Caki2 (cell line): ENCODE measurements around the gene PDZD2. TPM values are rescaled to one million over a fixed set of nuclear protein-coding genes. Genes with fewer than 3 reads are reported as not detected.
"Not testable (repeated sequence)": the region's sequence is repeated elsewhere in the genome, so short reads cannot be mapped to it uniquely, and the experiment has no call there.

Experiments
- DNase-seq: peaks from one replicate; pipeline ENCODE4 v3.0.0-alpha.2; 2015; ENCODE audit warnings: low read depth
- in situ Hi-C: cut with HindIII; loops from 2 replicates; pipeline ENCODE4 v1.10.0; 2016; ENCODE audit warnings: low sequenced_read_pairs, low pct_unique_long_range_greater_than_20kb, mixed read lengths
- total RNA-seq: library from RNA; depleted of rRNA; stranded (reverse); fragments of >200 nt; shearing (Covaris generic); gene quantifications from 2 replicates; pipeline ENCODE4 v1.2.3, GENCODE V29; 2014; ENCODE audit warnings: low replicate concordance

PDZD2 gene
- total RNA-seq, 1 experiment from 2014 or later, result 0.17 TPM

DNA sequence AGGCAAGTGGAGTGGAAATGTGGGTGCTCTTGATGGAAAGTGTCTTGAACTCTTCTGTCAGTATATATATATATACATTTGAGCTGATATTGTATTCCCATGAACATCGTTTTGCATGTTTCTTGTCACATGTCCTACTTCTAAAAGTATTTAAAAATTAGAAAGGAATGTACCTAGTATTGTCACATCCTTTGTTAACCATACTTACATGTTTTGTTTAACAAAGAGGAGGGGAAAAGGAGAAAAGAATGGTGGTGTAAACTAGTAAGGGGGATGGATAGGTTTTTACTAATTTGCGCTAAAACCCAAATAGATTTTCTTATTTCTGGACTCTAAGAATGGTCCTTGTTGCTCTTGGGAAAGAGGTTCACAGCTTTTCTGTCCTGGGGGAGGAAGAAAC lies 353.4 kb downstream of the PDZD2 start:
- in situ Hi-C loops, result no loop called here
- no peak for DNase-seq

DNA sequence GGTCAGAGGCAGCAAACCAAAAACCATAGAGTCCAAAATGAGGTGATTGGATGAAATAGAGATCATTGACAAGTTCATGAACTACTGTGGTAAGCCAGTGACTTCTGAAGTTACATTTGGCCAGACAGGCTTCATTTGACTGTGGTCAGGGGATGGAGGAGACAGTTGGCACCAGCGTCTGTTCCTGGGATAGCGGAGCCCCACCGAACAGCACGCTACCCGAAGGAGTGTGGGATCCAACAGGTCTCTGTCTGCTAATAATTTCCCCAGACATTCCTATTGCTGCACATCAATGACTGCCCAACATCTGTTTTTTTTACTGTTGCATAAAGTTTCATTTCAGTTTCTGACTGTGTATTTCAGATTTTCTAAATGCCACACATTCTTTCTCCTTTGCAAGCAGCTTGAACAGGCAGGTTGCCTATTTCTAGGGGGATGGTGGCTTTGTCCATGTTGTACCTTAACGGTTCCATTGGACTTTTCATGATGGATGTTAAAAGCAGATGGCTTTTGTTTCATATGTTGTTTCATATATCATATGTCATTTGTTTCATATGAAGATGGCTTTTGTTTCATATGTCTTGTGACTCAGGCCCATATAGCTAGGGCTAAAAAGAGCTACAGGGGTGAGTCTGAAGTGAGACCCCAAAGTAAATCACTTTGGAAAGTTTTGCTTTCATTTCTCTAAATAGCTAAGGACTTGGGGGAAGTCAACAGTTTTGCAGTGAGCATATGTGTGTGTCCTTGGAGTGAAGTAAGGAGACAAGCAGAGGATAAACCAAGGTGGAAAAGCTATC lies 354.4 kb downstream of the PDZD2 start:
- DNase-seq, result no peak
- in situ Hi-C loops, result no loop called here

DNA sequence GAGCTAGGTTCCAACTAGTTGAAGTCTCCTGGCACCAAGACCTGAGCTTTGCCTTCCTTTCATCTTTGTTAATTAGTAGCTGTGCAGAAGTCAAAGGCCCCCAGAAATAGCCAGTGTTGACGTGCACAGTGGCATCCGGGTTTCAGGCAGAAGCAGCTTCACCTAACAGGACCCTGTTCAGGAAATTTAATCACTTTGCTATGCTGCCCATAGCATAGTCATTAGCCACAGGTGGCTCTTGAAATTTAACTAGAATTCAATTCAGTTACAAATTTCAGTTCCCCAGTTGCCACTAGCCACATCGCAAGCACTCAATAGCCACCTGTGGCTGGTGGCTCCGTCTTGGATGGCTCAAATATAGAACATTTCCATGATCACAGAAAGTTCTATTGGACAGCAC lies 356.1 kb downstream of the PDZD2 start:
- in situ Hi-C loops, result no loop called here
- no peak for DNase-seq

DNA sequence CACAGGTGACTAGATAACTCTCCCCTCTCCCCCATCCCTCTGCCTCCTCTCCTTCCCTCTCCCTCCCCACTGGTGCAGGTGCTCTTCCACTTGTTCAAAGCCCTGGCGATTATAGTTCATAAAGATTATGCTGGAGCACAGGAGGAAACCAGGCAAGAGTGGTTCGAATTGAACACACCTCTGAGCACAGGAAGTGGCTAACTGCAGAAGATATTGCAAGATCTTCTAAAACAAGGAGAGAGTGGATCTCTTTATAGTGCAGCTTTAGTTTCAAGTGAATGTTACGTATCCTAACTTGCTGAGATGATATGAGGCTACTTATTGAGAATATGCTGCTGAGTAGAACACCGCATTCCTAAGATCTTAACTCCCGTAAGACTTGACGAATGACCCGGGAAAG lies 356.8 kb downstream of the PDZD2 start:
- in situ Hi-C loops, result no loop called here
- DNase-seq, result no peak

DNA sequence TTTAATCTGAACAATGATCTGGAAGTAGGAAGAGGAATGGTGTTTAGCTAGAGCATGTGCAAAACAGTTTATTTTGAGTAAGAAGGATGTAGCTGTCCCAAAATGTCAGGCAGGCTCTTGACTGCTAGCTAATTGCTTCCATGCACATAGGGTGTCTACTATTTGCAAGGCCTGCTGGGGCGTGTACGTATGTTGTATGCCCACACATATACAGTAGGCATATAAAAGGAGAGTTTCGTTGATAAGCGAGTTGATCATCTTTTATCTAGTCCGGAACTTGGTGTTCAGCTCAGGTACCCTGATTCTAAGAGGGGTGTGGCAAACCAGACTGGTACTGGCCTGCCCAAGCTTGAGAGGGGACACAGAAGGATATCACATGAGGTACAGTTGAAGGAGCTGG lies 358.0 kb downstream of the PDZD2 start:
- in situ Hi-C loops, result no loop called here

DNA sequence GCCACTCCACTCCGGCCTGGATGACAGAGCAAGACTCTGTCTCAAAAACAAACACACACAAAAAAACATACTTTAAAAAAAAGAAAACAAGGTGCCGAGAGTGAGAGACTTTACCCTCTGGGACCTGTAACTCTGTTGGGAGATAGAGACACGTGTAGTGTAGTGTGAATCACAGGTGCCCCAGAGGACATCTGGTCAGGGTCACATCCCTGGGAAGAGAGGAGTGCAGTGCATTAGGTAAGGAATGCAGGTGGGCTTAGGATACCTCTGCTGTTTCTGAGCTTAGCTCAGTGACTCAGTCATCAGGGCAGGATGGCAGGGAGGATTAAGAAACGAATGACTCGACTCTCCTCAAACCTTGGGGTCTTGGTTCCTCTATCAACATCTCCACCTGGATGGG lies 360.5 kb downstream of the PDZD2 start:
- in situ Hi-C loops, result no loop called here
- DNase-seq, result no peak

More for the DNA sequence above, 358.0 kb downstream of the PDZD2 start:
- DNase-seq, result no peak

DNA sequence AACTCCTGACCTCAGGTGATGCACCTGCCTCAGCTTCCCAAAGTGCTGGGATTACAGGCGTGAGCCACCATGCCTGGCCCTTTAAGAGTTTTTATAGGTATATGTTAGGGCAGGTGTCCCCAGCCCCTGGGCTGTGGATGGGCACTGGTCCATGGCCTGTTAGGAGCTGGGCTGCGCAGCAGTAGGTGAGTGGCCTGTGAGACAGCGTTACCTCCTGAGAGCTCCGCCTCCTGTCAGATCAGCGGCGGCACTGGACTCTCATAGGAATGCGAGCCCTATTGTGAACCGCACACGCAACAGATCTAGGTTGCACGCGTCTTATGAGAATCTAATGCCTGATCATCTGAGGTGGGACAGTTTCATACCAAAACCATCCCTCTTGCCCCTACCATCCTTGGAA lies 361.8 kb downstream of the PDZD2 start:
- in situ Hi-C loops, result no loop called here
- no peak for DNase-seq

DNA sequence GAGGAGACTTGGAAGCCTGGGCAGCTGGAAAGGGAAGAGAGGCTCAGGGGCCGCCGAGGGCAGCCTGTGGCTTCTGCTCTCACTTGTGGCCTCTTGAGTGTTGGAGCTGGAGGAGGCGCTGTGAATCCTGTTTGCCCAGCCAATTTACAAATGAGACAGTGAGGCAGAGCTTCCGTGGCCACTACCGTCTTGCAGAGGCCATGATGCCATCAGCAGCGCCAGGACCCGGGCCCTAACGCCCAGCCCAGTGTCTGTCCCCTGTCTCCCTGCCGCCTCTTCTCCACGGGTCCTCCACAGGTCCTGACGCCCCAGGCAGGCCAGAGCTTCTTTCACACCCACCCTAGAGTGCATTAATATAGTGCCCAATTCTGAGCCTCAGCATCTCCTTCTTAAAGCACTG lies 362.4 kb downstream of the PDZD2 start:
- no peak for DNase-seq
- in situ Hi-C loops, result no loop called here

DNA sequence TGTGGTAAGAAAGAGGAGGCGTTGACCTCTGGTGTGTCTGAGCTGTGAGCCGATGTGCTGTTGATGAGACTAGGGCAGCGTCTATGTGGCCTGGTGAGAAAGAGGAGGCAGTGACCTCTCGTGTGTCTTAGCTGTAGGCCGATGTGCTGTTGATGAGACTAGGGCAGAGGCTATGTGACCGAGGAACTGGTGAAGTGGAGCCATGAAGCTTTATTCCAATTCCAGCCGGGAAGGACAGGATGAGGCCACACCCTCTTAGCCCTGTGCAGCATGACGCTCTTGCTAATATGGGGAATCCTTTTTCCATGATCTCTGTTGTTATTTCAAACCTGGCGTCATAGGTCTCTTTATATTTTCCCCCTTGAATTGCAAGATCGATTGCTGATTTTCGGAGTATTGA lies 362.8 kb downstream of the PDZD2 start:
- in situ Hi-C loops, result no loop called here
- DNase-seq, result no peak

DNA sequence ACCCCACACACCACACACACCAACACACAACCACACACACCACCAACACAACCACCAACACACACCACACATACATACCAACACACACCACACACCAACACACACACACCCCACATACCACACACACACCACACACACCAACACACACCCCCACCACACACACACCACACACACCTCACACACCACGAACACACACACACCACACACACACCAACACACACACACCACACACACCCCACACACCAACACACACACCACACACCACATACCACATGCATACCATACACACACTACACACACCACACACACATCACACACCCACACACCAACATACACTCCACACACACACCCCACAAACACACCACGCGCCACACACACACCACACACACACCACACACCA lies 363.8 kb downstream of the PDZD2 start:
- no peak for DNase-seq
- in situ Hi-C loops, result no loop called here

DNA sequence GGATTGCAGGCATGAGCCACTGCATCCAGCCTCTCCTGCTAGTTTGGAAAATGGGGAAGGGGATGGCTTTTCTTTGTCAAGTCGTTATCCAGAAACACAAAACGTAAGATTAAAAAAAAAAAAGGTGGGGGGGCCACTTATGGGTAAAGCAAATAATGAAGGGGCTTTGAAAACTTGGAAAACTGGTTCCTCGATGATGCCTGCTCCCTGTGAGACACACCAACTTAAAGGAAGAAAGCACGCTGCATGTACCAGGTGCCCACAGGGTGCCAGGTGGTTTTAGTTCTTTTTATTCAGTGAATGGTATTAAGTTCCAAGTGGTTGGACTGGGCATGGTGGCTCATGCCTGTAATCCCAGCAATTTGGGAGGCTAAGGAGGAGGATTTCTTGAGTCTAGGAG lies 365.1 kb downstream of the PDZD2 start:
- no peak for DNase-seq
- in situ Hi-C loops, result no loop called here

DNA sequence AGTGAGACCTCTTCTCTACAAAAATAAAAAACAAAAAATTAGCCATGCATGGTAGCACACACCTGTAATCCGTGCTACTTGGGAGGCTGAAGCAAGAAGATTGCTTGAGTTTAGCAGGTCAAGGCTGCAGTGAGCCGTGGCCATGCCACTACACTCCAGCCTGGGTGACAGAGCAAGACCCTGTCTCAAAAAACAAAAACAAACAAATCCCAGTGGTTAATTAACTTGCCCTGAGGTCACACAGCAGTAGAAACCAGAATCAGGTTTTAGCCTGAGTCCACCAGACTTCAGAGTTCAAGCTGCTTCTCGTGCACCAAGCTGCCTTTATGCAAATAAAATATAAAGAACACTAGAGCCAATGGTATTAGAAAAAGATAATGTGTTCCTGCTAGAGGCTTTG lies 365.5 kb downstream of the PDZD2 start:
- in situ Hi-C loops, result no loop called here
- DNase-seq, result no peak

DNA sequence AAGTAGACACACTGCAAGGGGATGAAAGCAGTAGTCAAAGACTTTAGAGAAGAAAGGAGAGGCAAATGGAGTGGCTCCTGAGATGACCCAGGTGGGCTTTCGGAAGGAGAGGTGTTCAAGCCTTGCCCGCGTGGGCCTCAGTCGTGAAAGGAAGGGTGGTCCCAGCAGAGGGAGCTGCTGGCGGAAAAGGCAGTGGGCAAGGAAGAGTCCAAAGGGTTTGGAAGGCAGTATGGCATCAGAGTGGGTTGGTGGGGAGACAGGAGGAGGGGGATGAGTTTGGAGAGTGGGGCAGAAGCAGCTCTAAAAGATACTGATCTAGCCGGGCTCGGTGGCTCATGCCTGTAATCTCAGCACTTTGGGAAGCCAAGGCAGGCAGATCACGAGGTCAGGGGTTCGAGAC lies 369.8 kb downstream of the PDZD2 start:
- no peak for DNase-seq
- in situ Hi-C loops, result no loop called here

DNA sequence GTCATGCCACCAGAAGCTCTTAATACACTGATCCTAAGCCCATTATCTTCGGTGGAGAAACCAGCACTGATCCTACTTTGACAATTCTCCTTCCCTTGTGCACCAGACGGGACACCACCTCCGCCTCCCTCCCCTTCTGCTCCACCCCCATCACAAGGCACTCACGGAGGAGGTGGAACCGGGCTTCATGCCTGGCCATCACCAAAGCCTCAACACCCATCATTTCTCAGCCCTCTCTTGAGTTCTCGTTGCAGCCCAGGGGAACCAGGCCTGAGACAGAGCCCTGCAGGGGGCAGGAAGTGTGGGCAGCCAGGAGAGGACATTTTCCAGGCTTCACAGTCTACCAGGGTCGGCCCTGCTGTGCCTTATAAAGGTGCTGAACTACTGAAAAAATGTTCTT lies 374.7 kb downstream of the PDZD2 start:
- no peak for DNase-seq
- in situ Hi-C loops, result no loop called here

DNA sequence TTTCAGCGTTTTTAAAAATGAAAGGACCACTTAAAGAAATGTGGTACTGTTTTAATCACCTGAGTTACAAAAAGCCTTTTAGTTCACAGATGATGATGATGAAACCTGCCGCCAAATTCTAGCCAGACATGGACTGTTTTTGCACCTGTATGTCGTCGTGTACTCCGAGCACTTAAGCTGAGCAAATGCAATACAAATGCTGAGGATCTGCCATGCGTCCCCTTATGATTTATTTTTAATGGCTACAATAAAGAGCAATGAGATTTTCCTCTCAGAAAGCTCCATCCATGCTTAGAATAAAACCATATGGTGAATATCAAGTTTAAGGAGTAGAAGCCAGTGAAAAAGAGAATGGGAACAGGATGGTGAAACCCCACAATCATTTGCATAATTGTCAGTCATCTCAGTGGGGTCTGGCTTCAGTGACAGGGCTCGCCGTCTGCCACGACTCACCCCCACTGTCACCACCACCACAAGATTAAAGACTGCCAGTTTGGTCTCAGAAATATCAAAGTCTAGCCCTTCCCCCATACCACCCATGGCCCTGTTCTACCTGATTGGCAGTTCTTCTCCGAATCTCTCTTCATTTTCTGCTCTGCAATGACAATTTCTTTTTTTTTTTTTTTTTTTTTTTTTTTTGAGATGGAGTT lies 375.3 kb downstream of the PDZD2 start:
- in situ Hi-C loops, result no loop called here
- DNase-seq, result no peak

DNA sequence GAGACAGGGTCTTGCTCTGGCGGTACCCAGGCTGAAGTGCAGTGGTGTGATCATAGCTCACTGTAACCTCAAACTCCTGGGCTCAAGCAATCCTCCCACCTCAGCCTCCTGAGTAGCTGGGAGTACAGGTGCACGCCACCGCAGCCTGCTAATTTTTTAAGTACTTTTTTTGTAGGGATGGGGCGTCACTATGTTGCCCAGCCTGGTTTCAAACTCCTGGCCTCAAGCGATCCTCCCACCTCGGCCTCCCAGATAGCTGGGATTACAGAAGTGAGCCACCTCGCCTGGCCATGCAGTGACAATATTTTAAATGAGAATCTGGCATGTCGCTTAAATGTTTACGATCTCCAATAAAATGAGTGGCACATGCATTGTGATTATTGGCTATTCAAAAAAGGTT lies 376.3 kb downstream of the PDZD2 start:
- in situ Hi-C loops, DNase-seq: not testable (repeated sequence)

DNA sequence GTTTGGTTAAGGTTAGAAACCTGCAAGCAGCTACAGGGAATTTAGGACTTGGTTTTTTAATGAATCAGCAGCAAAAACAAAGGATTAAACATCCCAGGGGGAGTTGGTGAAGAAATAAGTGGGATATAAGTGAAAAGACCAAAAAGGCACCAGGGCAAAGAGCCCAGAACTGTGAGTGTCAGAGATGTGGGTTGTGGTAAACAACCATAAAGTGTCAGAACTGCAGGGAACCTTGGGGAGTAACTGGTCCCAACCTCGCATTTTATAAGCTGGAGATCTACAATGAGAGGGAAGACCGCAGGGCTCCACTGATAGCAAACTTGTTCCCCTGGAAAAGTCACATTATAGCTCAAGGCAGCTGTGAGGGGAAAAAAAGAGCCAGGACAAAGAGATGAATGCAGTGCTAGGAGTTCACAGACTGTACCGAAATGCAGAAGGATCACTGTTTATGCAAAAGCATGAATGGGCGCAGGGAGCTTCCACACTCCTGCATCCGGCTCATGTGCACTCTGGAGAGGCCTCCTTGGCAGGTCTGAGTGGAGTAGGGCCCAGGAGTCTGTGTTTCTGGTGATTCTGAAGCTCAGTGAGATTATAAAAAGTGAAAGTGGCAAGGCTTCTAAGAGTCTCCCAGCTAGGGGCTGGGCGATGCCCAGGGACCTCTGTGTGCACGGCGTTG lies 378.9 kb downstream of the PDZD2 start:
- no peak for DNase-seq
- in situ Hi-C loops, result no loop called here

DNA sequence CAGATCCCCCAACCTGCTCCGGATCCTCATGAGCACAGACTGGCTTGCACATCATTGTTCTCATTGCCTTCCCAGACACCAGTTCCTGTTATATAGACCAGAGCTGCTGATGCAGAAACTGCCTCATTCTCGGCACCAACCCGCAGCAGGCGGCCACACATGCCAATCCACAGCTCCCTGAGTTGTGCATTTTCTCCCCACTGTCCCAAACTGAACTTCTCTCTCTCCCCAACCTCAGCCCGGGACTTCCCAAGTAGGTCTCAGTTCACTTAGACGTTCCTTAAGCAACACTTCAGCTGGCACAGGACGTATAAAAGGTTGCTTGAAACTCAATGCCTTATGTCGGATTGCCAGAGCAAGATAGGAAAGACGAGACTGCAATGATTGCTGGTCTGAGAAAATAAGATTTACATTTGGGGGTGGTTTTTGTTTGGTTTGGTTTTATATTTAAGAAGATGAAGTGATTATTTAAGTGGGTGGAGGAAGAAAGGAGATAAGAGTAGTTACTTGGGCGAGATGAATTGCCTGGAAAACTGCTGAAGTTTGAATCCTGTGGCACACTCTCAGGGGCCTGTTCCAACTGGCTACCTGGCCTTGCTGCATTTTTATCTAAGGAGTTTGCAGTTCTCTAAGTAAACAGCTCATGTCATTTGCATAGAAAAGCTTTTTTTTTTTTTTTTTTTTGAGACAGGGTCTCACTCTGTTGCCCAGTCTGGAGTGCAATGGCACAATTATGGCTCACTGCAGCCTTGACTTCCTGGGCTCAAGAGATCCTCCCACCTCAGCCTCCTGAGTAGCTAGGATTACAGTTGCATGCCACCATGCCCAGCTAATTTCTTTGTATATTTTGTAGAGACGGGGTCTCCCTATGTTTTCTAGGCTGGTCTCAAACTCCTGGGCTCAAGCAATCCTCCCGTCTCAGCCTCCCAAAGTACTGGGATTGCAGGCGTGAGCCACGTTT lies 379.8 kb downstream of the PDZD2 start:
- no peak for DNase-seq
- in situ Hi-C loops, result no loop called here
